ENCODE measurements around the gene DMAP1. TPM values are rescaled to one million over a fixed set of nuclear protein-coding genes. Genes with fewer than 3 reads are reported as not detected.

Gene DMAP1
- total and polyA plus RNA-seq, 2 of the 8 experiments (the other 6 are each of a cell fraction or from before 2014, with no cell fraction given): 36.4 to 42.4 TPM

- Histone ChIP-seq H2BK15ac (ENCODE audit: low read length) (no peak overlapping the region), H4K20me1 (replicated peaks in 1 of 2; ENCODE audit: control insufficient read depth in 1 of 2, insufficient read depth in 2 of 2, low read length in 2 of 2) (no peaks in the 10 kb centered on the region), H3K27ac (ENCODE audit: low read depth, low read length) (no peak overlapping the region), H3K23ac (ENCODE audit: insufficient read length) (no peak overlapping the region), H3K4me3 (ENCODE audit: extremely low read depth in 1 of 4, insufficient read depth in 2 of 4, low read depth in 3 of 4, low read length in 4 of 4) (no peak overlapping the region), H4K91ac (replicated peaks; ENCODE audit: insufficient read length, low read length) (no peak overlapping the region), H3K36me3 (ENCODE audit: control insufficient read depth in 2 of 4, insufficient read depth in 4 of 4, low read length in 3 of 4) (no peaks in the 10 kb centered on the region), H3K79me1 (ENCODE audit: low read depth, low read length) (peaks cover 5% of the 10 kb centered on the region), H3K4ac (replicated peaks; ENCODE audit: insufficient read length, low read depth, low read length) (no peak overlapping the region), H3K18ac (ENCODE audit: extremely low read depth, low read length) (no peak overlapping the region), H2BK20ac (ENCODE audit: low read length) (no peak overlapping the region), H2BK120ac (replicated peaks; ENCODE audit: low read depth, low read length) (no peak overlapping the region), H3K14ac (ENCODE audit: insufficient read length) (no peak overlapping the region), H2BK12ac (ENCODE audit: low read depth, low read length) (no peak overlapping the region), H2BK5ac (ENCODE audit: low read depth, low read length) (no peak overlapping the region), H2AFZ (ENCODE audit: low read length) (no peak overlapping the region), H4K5ac (ENCODE audit: insufficient read length, low read depth, low read length) (no peak overlapping the region), H2AK5ac (ENCODE audit: low read depth, low read length) (no peak overlapping the region), H3K4me1 (replicated peaks in 1 of 4; ENCODE audit: control insufficient read depth in 3 of 4, insufficient read depth in 4 of 4, low read length in 3 of 4) (peaks cover 0 to 6% (median 0%) of the 10 kb centered on the region in 4 experiments; a peak in 2 of 7 replicates), H3K9ac (replicated peaks in 1 of 4; ENCODE audit: extremely low read depth in 1 of 4, low read depth in 3 of 4, low read length in 3 of 4) (no peak overlapping the region), H4K8ac (ENCODE audit: extremely low read depth, insufficient read depth, low read length) (no peak overlapping the region), H3K9me3 (ENCODE audit: insufficient read depth in 2 of 2, low read depth in 1 of 2, low read length in 1 of 2) (no peaks in the 10 kb centered on the region), H3K27me3 (replicated peaks in 1 of 4; ENCODE audit: control insufficient read depth in 3 of 4, extremely low read depth in 1 of 4, insufficient read depth in 3 of 4, low read length in 3 of 4) (no peaks in the 10 kb centered on the region), H3K4me2 (ENCODE audit: insufficient read depth in 1 of 2, low read depth in 2 of 2, low read length in 2 of 2) (no peak overlapping the region), H3K56ac (replicated peaks; ENCODE audit: insufficient read length, low read depth, low read length) (no peak overlapping the region), H3K23me2 (ENCODE audit: low read depth, low read length) (no peaks in the 10 kb centered on the region), H3K79me2 (ENCODE audit: control insufficient read depth in 1 of 2, insufficient read depth in 2 of 2, low read length in 2 of 2) (no peaks in the 10 kb centered on the region)
- WGBS, 2 experiments (ENCODE audit: extremely low coverage in 1 of 2, insufficient coverage in 1 of 2, insufficient read length in 1 of 2, insufficient replicate concordance in 2 of 2, low coverage in 1 of 2, low lambda C conversion rate in 2 of 2, missing lambda C conversion rate in 1 of 2): 87% methylated on average over 1 of the region's 1 CpG; no CpG with 5 or more reads in 1 of the 2 experiments
- no peak for FAIRE-seq
- CTCF ChIA-PET (ENCODE audit: partially characterized antibody): interaction anchor here (0.8 to 7.9 kb wide), 13 partner anchors 8 to 384 kb away, joined by 3 to 33 read pairs (median 4); no protein-coding TSS in a partner anchor
- POLR2A ChIA-PET (ENCODE audit: partially characterized antibody): interaction anchor here (1.2 kb wide), 1 partner anchor 50 kb away, joined by 3 read pairs; no protein-coding TSS in a partner anchor
- no peak for TF ChIP-seq CREB1 (IDR thresholded peaks at IDR 0.05)
- no peak for TF ChIP-seq BCL11A (IDR thresholded peaks at IDR 0.05; ENCODE audit: low read depth in 2 of 2, low read length in 2 of 2)
- no peak for TF ChIP-seq CBX5 (IDR thresholded peaks at IDR 0.05; ENCODE audit: low read depth, low read length)
- TF ChIP-seq KDM5A (IDR thresholded peaks at IDR 0.05; ENCODE audit: low read length): no peak
- no peak for TF ChIP-seq TAF1 (IDR thresholded peaks at IDR 0.05; ENCODE audit: low read depth, low read length)
- no peak for DNase-seq (ENCODE audit: low read depth in 1 of 2, low spot score in 2 of 2)
These were observed 54.8 kb downstream of the DMAP1 start for GRCh38 chr1:44268054-44268453.

Measured in H1 (cell line).